Measurements from ENCODE around the gene CORO6.
A peak's percentile ranks its signal among the peaks of the same experiment; 100 is the strongest.

DNA sequence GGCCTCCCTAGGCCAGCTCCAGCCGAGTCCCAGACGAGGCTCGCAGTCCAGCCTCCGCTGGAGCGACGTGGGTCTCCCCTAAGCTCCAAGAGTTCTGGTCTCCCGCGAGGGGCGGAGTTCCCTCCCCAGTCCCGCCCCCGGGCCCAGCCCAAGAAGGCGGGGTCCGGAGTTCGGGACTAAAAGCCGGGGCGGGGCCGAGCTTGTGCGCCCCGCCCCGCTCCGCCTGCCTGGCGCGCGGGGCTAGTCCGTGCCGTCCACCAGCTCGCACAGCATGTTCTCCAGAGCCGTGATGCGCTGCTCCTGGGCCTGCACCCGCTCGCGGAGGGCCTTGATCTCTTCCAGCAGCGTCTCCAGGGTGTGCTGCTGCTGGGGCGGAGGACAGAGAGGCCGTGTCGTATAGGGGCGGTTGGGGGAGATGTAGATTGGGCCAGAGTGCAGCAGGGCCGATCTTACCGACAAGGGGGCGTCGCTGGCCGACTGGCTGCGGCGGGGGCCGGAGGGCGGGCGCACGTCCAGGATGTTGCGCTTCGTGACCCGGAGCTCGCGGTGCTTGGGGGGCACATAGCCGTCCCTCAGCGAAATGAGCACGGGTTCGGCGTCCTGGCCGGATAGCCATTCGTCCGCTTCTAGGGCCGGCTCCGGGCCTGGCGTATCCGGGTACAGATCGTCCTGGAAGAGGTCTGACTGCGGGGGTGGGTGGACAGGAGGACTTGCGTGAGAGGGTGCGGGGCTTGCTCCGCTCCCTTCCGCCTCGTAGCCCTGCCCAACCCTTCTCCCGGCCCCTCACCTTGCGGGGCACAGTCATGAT, 7.0 kb downstream of the CORO6 start:
- TF ChIP-seq, protein P1, sequence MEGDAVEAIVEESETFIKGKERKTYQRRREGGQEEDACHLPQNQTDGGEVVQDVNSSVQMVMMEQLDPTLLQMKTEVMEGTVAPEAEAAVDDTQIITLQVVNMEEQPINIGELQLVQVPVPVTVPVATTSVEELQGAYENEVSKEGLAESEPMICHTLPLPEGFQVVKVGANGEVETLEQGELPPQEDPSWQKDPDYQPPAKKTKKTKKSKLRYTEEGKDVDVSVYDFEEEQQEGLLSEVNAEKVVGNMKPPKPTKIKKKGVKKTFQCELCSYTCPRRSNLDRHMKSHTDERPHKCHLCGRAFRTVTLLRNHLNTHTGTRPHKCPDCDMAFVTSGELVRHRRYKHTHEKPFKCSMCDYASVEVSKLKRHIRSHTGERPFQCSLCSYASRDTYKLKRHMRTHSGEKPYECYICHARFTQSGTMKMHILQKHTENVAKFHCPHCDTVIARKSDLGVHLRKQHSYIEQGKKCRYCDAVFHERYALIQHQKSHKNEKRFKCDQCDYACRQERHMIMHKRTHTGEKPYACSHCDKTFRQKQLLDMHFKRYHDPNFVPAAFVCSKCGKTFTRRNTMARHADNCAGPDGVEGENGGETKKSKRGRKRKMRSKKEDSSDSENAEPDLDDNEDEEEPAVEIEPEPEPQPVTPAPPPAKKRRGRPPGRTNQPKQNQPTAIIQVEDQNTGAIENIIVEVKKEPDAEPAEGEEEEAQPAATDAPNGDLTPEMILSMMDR (IDR thresholded peaks at IDR 0.05): no peak
- TF ChIP-seq POLR2AphosphoS5 (IDR thresholded peaks at IDR 0.05): peak; percentile 76 to 81 (median 80)
- TF ChIP-seq POLR2A (IDR thresholded peaks at IDR 0.05): peak; percentile 53

Data from transverse colon (tissue), 4 donors.